GM19239 (cell line): ENCODE results near the gene PRUNE2.

ENCODE experiments used
- DNase-seq: peaks from one replicate; pipeline ENCODE4 v3.0.0; 2011; ENCODE audit warnings: low spot score; ENCODE audit not compliant: insufficient read length
- FAIRE-seq: peaks from 2 replicates; lab custom pipeline; 2011; peaks lifted over from hg19 to GRCh38; lab: Jason Lieb, UNC

PRUNE2 gene

DNA sequence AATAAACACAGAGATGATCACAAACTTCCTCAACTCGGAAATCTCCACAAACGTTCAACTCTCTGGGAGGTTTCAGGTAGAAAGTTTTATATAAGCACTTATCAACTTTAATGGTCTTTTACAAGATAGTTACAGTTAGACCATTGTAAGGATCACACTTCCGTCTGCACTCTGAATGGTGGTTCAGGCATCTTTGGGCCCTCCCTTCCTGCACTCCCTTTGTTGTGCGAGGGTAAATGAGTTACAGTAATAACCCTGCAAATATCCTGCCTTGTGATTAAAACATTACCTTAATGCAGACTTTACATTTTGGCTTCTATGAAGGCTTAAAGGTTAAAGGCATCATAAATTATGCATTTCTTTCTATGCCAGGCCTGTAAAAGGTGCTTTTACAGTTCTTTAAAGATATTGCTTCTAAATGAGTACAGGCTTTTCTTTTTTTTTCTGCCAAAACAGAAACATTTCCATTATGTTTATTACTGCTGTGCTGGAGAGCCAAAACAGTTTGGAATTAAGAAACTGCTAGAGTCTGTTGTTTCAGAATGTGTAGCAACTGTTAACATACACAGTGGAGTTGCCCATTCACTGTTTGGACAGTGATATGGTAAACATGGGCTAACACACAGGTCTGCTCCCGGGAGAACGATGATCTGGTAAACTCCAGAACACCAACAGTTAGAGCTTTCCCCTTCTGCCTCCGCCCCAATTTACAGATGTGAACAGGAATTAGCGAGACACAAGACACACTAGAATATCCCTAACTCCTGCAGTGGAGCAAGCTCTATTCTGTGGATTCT is 1.1 kb downstream of the PRUNE2 start:
- DNase-seq = no peak
- FAIRE-seq = no peak

DNA sequence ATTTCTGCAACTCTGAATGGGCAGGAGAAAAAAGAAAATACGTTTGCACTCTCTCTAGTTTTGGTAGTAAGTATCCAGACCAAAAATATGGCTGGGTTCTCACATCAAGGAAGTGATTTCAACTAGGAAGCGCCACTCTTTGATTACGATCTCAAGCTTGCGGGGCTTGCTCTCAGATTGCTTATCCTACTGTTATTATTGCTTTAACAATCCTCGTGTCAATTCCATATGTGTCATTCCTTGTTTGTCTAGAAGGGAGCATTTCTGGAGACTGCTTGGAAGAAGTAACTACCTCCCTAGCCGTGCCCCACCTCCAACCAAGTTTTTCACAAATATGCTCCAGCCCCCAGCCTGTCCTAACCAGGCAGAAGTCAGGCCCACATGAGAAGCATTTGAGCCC is 3.5 kb downstream of the PRUNE2 start:
- DNase-seq (no peak), FAIRE-seq (no peak)

DNA sequence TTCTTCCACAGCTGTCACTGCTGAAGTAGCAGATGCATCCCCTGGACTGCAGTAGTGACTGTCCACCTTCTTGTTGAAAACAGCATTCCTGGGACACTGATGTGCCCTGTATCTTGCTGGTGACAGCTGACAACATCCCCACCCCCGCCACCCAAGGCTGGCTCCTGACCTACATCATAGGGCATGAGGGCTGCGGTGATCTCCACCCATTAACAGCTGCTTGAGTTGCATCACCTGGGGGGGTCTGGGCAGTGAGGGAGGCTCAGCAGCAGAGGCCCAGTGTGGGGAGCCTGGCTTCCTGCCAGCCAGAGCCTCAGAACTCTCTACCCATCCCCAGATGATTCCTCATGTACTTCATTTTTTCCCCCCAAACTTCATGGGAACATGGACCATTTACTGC is 4.1 kb downstream of the PRUNE2 start:
- DNase-seq (no peak), FAIRE-seq (no peak)

DNA sequence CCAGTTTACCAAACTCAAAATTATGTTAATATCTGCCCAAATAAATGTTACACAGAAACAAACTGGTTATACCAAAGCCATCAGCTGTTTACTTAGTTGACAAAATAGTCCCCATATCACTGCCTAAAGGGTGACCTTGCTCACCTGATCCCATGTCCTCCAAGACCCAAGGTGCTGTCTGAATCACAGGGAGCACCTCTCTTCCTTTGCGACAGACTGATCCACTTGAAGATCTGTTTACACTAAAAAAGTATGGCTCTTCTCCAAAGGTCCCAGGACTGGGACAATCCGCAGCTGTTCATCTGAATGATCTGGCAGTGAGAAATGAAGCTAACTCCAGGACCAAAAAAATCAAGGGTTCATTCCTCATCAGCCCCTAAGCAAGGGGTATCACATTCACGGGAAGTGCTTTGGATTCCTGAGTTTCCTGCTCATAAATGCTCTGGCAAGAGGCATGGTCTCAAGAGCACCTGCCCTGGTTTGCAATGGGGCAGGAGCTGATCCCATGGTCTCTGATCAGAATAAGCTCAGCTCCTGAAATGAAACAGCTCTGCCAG is 5.0 kb downstream of the PRUNE2 start:
- FAIRE-seq (no peak), DNase-seq (no peak)

- FAIRE-seq (no peak), DNase-seq (no peak)
Measured at GRCh38 chr9:76898786-76899185, 7.1 kb downstream of the PRUNE2 start.

DNA sequence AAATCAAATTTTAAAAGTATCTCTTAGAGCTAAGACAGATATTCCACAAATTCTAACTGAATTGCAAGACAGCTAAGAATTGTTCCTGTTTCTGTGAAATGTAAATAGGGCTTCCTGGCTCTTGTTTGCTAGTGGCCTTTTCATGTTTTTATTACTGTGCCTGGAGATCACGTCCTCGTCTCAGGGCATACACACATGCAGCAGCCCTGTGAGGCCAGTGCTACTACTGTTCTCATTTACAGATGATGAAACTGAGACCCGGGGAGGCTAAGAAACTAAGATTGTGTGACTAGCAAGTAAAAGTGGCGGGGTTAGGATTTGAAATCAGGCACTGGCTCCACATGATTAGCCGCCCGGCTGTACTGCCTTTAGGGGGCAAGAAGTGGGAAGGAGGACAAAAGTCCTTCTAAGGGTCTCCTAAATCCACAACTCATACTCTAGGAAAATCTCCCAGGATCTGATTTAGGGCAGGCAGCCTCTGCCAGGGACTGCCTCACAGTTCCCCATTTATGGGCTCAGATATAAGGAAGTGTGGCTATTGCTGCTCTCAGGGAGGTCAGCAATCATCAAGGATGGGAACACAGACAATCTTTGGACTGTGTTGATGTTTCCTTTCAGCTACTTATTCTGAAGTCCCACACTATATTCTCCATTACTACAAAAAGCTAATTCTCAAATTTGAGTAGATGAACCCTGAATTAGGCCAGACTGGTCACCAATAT is 7.9 kb downstream of the PRUNE2 start:
- no peak for FAIRE-seq

GRCh38 chr9:76896035-76896434 is 9.9 kb downstream of the PRUNE2 start:
- DNase-seq = no peak
- no peak for FAIRE-seq

More for the DNA sequence above, 7.9 kb downstream of the PRUNE2 start:
- no peak for DNase-seq

DNA sequence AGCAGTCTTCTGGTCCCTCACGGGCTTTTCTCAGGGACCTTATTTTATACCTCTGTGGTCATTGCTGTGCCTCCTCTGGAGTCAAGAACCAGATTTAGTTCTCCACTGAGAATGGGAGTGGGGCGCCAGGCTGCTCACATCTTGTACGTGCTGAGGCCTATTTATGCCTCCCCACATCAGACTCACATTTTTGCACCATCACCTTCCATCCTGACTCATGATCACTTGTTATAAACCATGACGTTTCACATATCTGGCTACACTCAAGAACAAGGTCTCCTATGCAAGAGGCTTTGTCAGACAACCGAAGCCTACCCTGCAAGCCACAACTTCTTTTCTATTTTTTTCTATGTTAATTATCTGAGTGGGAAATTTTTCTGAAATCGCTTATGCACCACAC is 10.7 kb downstream of the PRUNE2 start:
- FAIRE-seq (no peak), DNase-seq (no peak)

GRCh38 chr9:76894198-76894597 is 11.7 kb downstream of the PRUNE2 start:
- FAIRE-seq = no peak

DNA sequence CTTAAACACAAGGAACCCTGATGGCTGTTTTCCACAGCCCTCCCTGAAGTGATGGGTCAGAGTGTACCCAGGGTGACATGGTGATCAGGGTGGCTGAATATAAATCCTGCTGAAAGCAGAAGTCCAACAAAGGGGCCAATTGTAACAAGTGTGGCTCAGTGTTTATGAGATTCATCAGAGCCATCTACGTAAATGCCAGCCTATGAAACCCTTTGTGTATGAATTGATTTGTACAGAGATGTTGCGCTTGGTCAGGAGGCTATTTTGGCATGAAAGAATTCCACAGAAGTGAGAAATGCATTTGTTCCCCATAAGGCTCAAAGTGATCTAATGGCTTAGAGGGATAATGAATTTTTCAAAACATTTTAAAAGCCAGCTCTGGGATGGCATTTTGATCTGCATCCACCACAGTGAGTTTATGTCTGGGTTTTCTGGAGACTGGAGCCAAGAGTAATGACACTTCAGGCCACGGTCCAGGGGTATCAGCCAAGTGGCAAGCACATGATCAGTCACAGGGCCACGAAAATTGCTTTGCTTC is 12.4 kb downstream of the PRUNE2 start:
- FAIRE-seq (no peak), DNase-seq (no peak)

More at GRCh38 chr9:76894198-76894597, 11.7 kb downstream of the PRUNE2 start:
- no peak for DNase-seq

DNA sequence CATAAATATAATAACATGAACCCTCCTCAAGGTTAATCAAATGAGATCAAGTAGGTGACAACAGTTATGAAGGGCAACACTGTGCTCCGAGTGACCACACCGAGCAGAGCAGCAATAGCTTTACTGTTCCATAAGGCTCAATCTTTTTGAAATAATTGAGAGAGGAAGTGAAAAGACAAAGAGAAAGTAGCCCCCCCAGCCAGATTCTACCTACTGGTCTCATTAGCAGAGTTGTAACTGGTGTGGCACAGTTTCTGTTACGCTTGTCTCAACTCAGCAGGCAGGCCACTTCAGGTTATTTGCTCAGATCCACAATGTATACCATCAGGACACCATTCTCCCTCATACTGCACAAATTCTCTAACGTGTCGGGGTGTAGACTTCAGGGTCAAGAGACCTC is 14.0 kb downstream of the PRUNE2 start:
- DNase-seq = no peak
- no peak for FAIRE-seq

- no peak for DNase-seq
- no peak for FAIRE-seq
Measured at GRCh38 chr9:76891279-76891678, 14.6 kb downstream of the PRUNE2 start.

DNA sequence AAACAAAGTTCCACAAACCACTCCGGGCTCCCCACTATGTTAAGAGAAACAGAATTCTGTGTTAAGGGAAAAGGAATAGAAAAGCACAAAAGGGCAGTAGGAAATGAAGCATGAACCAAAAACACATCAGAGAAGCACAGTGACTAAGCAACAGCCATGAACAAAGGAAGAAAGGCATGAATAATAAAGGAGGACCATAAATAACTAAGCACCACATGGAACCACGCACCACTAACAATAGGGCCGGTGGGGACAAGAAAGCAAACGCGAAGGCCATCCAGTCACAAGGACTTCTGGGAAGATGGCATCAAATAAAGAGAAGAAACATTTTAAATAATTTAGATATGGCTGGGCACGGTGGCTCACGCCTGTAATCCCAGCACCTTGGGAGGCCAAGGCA is 18.0 kb downstream of the PRUNE2 start:
- no peak for FAIRE-seq
- no peak for DNase-seq

DNA sequence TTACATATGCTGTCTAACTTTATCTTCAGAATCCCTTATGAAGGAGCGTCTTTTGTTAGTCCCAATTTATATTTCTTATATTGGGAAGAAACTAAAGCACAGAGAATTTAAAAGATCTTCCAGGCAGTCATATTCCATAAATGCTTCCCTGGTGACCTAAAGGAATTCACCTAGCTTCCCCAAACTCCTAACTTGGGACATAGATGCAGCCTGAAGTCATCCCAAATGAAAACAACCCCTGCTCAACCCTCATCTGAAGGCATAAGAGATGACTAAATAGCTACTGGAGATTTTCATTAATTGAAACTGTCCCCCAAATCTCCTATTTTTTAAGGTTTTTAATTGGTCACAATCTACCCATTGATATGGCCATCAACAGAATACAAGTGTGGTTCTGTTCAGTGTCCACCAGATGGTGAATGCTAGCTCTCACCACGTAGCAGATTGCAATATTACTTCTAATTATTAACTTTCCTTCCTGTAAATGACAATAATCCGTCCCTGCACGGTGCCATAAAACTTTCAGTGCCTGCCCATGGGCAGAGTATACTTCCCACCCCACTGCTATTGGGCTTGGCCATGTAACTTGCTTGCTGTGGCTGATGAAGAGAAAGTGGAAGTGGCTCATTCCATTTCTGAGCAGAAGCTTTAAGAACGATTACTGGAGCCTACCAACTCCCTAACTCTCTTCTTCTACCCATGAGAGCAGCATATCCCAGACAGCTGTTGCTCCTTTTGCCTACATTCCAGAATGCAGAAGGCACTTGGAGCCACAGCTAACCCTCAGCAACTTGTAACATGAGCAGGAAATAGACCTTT is 18.7 kb downstream of the PRUNE2 start:
- DNase-seq (no peak), FAIRE-seq (no peak)

GRCh38 chr9:76886318-76886717 is 19.6 kb downstream of the PRUNE2 start:
- no peak for FAIRE-seq
- DNase-seq = no peak

GRCh38 chr9:76884823-76885222 is 21.1 kb downstream of the PRUNE2 start:
- FAIRE-seq = peak; percentile 42
- no peak for DNase-seq

DNA sequence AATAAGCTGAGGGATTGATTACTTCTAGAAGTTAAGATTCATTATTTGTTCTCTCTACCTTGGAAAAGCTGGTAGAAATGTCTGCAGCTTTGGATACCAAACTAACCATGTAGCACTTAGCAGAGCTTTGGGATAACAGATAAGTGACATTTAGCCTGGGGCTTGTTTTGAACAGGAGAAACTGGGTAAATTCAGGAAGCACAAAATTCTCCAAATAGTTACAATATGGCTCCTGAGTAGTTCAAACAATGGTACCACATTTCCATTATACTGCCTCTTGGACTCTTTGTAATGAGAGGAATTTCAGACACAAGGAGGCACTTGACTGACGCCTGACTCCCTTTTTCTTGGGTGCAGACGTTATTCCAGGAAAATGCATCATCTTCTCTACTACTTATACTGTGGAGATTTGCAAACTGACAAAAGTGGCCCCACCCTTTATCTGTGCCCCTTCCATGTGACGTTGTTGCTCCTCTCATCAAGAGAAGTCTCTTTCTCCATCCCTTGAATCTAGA is 22.5 kb downstream of the PRUNE2 start:
- FAIRE-seq = no peak

DNA sequence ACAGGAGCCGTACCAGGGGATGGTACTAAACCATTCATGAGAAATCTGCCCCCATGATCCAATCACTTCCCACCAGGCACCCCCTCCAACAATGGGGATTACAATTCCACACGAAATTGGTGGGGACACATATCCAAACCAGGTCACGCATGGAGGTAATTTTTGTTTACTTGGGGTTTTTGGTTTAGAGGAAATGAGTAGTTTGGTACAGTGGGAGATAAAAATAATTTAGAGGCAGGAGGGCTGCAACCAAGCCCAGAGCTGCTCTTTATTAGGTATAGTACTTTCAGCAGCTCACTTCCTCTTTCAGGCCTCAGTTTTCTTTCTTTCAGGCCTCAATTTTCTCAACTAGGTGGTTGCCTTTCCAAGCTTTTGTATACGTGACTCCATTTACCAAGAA is 23.2 kb downstream of the PRUNE2 start:
- DNase-seq (no peak), FAIRE-seq (peak; percentile 60)

More for the DNA sequence above, 22.5 kb downstream of the PRUNE2 start:
- DNase-seq = no peak

- no peak for FAIRE-seq
Measured at GRCh38 chr9:76880210-76880609, 25.7 kb downstream of the PRUNE2 start.

GRCh38 chr9:76878933-76879332 is 27.0 kb downstream of the PRUNE2 start:
- DNase-seq (no peak), FAIRE-seq (no peak)

More at GRCh38 chr9:76880210-76880609, 25.7 kb downstream of the PRUNE2 start:
- DNase-seq = no peak
